WERI-Rb-1 (cell line): ENCODE results near the gene PHACTR3.

Experiments
- DNase-seq: peaks from one replicate; pipeline ENCODE4 v3.0.0-alpha.2; 2020
- H3K27ac ChIP-seq: fragments of 250-450 bp; sonication (Bioruptor Pico); 2 replicates; pipeline ENCODE4 v1.5.1; 2020; ENCODE audit warnings: mild to moderate bottlenecking, moderate library complexity
- H3K27me3 ChIP-seq: fragments of 250-450 bp; sonication (Bioruptor Pico); 2 replicates; pipeline ENCODE4 v1.5.1; 2021; ENCODE audit warnings: mild to moderate bottlenecking, low read depth, moderate library complexity; ENCODE audit not compliant: insufficient read depth, severe bottlenecking
- H3K36me3 ChIP-seq: fragments of 250-450 bp; sonication (Bioruptor Pico); 2 replicates; pipeline ENCODE4 v1.5.1; 2020; ENCODE audit warnings: mild to moderate bottlenecking, moderate library complexity
- H3K4me3 ChIP-seq: 2 replicates; pipeline ENCODE4 v1.5.1; 2011; ENCODE audit warnings: low read depth, mild to moderate bottlenecking, control low read depth, low read length
- H3K9me3 ChIP-seq: fragments of 250-450 bp; sonication (Bioruptor Pico); 2 replicates; pipeline ENCODE4 v1.5.1; 2021; ENCODE audit warnings: mild to moderate bottlenecking, moderate library complexity; ENCODE audit not compliant: severe bottlenecking
- TF ChIP-seq, protein P1 (sequence below): IDR thresholded peaks from 2 replicates; pipeline ENCODE4 v1.5.1; 2011; ENCODE audit warnings: low read depth, mild to moderate bottlenecking, control low read depth, inconsistent platforms, low read length

PHACTR3 gene

DNA sequence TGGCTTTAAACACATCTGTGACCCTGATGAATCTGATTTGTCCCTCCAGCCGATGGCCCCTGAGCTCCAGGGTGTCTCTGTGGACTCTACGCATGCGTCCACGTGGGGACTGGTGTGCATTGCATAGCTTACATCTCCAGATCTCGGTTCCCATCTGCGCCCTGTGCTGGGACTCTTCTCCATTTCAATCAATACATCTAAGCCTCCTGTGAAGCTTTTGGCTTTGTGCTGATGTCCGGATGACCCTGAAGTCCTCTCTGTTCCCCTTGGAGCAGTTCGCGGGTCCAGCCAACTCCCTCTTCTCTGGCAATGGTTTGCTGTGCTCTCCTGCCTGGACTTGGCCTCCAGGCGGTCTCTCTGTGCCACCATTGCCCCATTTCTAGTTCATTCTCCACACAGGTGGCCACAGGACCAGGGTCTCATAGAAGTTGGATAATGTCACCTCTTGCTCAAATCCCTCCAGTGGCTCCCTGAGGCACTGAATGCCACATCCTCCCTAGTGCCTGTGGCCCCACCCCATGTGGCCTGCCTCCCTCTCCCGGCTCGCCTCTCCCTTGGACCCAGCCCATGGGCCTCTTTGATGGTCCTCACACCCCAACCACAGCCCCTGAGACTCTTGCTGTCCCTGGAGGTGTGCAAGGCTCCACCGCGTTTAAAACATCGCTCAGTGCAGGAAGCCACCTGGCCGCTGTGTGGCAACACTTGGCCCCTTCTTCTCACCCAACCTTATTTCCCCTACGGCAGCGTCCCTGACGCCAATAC, 173.7 kb downstream of the PHACTR3 start:
- TF ChIP-seq, protein P1, sequence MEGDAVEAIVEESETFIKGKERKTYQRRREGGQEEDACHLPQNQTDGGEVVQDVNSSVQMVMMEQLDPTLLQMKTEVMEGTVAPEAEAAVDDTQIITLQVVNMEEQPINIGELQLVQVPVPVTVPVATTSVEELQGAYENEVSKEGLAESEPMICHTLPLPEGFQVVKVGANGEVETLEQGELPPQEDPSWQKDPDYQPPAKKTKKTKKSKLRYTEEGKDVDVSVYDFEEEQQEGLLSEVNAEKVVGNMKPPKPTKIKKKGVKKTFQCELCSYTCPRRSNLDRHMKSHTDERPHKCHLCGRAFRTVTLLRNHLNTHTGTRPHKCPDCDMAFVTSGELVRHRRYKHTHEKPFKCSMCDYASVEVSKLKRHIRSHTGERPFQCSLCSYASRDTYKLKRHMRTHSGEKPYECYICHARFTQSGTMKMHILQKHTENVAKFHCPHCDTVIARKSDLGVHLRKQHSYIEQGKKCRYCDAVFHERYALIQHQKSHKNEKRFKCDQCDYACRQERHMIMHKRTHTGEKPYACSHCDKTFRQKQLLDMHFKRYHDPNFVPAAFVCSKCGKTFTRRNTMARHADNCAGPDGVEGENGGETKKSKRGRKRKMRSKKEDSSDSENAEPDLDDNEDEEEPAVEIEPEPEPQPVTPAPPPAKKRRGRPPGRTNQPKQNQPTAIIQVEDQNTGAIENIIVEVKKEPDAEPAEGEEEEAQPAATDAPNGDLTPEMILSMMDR: no peak
- DNase-seq: no peak
- Histone ChIP-seq H3K36me3 (no peaks in the 10 kb centered on the region), H3K4me3 (no peak overlapping the region), H3K27ac (no peak overlapping the region), H3K27me3 (peaks cover 91% of the 10 kb centered on the region), H3K9me3 (no peaks in the 10 kb centered on the region)

DNA sequence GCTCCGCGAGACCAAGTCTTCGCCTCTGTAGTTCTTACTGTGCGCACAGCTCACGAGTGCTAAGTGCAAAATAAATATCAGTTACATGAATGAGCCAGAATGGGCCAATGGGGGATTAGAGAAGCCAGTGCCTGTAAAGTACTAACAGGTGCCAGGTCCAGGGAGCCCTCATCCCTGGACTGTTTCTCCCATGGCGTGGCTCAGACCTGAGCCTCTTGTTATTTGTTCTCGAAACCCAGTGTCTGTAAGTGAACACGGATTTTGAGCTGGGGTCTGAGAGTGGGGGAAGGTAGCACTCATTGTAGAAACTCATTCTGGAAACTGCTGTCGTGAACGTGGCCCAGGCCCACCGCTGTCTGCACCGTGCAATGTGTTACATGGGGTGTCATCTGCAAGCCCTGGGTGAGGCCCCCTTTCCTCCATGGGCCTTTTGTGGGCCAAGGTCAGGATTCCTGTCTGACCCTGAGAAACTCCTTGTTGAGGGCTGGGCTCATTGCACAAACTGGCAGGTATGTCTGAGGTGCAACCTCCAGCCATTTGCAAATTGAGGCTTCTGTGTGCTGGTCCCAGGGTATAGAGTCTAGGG, 174.4 kb downstream of the PHACTR3 start:
- H3K27ac ChIP-seq: no peak overlapping the region
- no peak overlapping the region for H3K4me3 ChIP-seq
- peaks cover 88% of the 10 kb centered on the region for H3K27me3 ChIP-seq
- DNase-seq: no peak
- no peaks in the 10 kb centered on the region for H3K36me3 ChIP-seq
- TF ChIP-seq, protein P1: no peak
- H3K9me3 ChIP-seq: no peaks in the 10 kb centered on the region

DNA sequence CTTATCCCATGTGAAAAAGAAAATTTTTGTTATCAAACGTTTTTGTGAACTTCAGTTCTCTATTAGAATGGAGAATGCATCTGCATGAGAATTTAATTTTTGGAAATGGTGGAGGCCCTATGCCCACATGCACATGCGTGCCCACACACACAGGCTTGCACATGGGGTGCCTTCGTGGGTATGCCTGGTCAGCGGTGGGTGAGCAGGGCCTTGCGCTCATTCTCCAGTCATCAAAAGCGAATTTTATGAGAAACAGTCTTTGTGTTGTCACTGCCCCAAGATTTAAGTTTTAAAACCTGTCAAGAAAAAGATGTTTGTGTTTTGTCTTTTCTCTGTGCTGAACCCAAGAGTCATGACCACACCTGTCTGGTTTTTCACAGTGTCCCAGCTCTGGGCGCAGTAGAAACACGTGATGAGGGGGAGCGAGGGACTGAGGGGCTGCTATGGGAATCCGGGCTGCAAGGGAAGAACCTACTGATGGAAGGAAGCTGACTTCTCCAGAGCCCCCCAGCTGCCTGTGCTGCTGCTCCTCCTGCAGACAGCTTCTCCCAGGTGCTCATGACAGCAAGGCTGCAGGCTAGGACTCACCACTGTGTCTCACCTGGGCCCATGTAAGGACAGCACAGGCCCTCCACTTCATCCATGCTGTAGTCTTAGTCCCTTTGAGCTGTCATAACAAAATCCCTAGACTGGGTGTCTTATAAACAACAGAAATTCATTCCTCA, 175.5 kb downstream of the PHACTR3 start:
- Histone ChIP-seq H3K36me3 (no peaks in the 10 kb centered on the region), H3K9me3 (no peaks in the 10 kb centered on the region), H3K27ac (no peak overlapping the region), H3K4me3 (no peak overlapping the region), H3K27me3 (peaks cover 86% of the 10 kb centered on the region)
- no peak for DNase-seq
- TF ChIP-seq, protein P1: no peak

DNA sequence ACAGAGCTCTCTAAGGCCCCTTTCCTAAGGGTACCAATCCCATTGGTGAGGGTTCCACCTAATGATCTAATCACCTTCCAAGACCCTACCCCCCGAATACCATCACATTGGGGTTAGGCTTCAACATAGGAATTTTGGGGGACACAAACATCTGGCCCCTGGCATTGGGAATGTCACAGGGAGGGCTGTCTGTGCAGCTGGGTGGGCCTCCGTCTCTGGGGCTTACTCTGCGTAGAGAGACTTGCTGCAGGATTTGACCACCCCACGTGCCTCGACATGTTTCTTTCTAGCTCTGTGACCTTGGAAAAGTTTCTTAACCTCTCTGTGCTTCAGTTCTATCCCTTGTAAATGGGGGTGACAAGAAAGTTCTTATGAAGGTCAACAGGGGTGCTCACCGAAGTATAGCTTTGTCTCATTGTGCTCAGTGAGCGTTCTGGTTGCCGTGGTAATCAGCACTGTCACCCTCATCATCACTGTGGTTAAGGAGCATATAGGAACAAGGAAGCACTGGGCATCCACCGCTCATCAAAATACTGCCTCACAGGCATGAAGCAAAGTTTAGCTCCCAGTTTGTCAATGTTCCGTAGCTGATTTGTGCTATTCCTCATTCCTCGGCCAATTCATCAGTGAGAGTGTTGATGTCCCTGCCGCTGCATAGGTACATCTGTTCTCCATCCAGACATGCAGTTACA, 176.3 kb downstream of the PHACTR3 start:
- no peak for DNase-seq
- TF ChIP-seq, protein P1: no peak
- Histone ChIP-seq H3K27ac (no peak overlapping the region), H3K9me3 (no peaks in the 10 kb centered on the region), H3K36me3 (no peaks in the 10 kb centered on the region), H3K4me3 (no peak overlapping the region), H3K27me3 (peaks cover 83% of the 10 kb centered on the region)

DNA sequence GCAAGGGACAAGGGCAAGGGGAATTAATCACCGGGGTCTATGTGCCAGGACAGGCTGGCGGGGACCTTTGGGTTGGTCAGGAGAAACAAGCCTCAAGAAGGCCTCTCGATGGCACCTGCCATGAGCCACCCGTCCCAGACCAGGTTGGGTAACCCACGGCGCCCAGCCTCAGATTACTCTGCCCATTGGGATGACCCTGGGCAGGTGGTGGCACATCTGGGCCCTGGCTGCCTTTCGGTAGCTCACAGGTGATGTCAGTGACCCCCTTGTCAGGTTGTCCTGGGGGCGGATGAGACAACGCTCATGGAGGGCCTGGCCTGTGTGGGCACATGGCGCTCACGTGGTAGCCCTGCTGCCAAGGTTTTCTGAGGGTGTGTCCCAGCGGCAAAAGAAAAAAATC, 176.9 kb downstream of the PHACTR3 start:
- peaks cover 77% of the 10 kb centered on the region for H3K27me3 ChIP-seq
- H3K9me3 ChIP-seq: no peaks in the 10 kb centered on the region
- H3K36me3 ChIP-seq: no peaks in the 10 kb centered on the region
- TF ChIP-seq, protein P1: no peak
- no peak overlapping the region for H3K4me3 ChIP-seq
- no peak overlapping the region for H3K27ac ChIP-seq
- no peak for DNase-seq
